HG03457 (cell line): Measurements from ENCODE around the gene PCDHGB5.

ENCODE experiments used
- ATAC-seq: cut with Tn5 transposase; IDR thresholded peaks from one replicate; pipeline ENCODE4 v1.9.1; 2021; ENCODE audit warnings: moderate number of reproducible peaks; ENCODE audit not compliant: unreplicated experiment

Gene PCDHGB5

DNA sequence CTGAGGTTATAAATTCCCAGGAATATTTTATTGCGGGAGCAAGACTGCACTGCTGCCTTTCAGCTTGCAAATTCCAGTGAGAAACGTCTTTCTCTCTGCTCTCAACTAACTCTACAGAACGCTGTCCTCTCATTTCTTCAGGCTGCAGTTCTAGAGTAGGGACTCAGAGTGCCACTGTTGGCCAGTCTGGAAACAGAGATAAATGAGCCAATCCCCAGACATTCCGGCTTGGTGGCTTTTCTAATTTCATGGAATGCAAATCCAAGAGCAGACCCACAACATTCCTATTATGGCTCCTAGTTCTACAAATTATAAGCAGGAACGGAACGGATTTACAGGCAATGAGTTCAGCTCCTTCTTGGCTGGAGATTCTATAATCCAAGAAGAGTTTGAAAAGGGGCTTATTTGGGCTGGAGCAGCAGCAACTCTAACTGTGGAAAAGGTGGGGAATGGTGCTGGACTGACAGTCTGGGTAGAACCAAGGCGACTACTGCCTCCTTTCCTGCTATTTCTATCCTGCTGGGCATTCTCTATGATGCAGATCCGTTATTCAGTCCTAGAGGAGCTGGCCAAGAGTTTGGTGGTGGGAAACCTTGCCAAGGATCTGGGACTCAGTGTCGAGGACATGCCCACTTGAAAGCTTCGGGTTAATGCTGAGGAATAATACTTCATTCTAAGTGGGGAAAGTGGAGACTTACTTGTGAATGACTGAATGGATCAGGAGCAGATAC is 41.8 kb downstream of the PCDHGB5 start:
- ATAC-seq, result no peak

DNA sequence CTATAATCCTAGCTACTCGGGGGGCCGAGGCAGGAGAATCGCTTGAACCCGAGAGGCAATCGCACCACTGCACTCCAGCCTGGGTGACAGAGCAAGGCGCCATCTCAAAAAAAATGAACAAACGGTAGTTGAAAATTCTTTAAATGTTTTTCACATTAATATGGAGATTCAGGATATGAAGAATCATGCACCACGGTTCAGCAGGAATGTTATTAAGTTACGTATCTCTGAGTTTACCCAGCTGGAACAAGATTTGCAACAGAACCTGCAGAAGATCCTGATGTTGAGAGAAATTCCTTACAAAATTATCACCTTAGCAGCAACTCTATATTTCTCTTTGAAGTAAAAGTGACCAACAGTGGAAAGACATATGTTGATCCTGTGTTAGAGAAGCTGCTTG is 42.6 kb downstream of the PCDHGB5 start:
- ATAC-seq, result no peak

DNA sequence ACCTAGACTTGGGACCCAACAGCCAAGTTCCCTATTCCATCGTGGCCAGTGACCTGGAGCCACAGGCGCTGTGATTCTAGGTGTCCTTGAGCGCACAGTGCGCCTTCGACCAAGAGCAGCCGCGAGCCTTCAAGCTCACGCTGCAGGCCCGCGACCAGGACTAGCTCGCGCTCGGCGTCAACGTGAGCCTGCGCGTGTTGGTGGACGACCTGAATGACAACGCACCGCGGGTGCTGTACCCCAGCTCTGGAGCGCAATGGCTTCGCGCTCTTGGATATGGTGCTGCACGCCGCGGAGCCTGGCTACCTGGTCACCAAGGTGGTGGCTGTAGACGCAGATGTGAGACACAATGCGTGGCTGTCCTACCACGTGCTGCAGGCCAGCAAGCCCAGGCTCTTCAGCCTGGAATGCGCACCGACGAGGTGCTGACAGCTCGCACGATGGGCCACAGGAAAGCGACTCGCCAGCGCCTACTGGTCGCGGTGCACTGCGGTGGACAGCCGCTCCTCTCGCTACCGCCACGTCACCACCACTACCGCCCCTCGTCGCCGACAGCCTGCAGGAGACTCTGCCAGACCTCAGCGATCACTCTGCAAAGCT is 43.9 kb downstream of the PCDHGB5 start:
- no peak for ATAC-seq
